Measurements from ENCODE around the gene CD81.

Gene CD81

GRCh38 chr11:2400762-2401435 is 23.8 kb downstream of the CD81 start:
- Mint-ChIP-seq H3K4me1 (peaks cover 5% of the 10 kb centered on the region), H3K4me3 (peak overlapping the region; percentile 91 to 98 (median 95)), H3K36me3 (ENCODE audit: low read depth) (peaks cover 12% of the 10 kb centered on the region), H3K27ac (peak overlapping the region; percentile 85 to 98 (median 94)), H3K9me3 (no peaks in the 10 kb centered on the region), H3K27me3 (ENCODE audit: low read depth) (no peaks in the 10 kb centered on the region)
- TF ChIP-seq, protein P1, sequence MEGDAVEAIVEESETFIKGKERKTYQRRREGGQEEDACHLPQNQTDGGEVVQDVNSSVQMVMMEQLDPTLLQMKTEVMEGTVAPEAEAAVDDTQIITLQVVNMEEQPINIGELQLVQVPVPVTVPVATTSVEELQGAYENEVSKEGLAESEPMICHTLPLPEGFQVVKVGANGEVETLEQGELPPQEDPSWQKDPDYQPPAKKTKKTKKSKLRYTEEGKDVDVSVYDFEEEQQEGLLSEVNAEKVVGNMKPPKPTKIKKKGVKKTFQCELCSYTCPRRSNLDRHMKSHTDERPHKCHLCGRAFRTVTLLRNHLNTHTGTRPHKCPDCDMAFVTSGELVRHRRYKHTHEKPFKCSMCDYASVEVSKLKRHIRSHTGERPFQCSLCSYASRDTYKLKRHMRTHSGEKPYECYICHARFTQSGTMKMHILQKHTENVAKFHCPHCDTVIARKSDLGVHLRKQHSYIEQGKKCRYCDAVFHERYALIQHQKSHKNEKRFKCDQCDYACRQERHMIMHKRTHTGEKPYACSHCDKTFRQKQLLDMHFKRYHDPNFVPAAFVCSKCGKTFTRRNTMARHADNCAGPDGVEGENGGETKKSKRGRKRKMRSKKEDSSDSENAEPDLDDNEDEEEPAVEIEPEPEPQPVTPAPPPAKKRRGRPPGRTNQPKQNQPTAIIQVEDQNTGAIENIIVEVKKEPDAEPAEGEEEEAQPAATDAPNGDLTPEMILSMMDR (IDR thresholded peaks at IDR 0.05; ENCODE audit: unreplicated experiment in 3 of 3): no peak

- peak overlapping the region; percentile 33 to 94 (median 81) for H3K27ac Mint-ChIP-seq
- H3K4me3 Mint-ChIP-seq: peak overlapping the region; percentile 91 to 98 (median 95)
- peaks cover 12% of the 10 kb centered on the region for H3K36me3 Mint-ChIP-seq (ENCODE audit: low read depth)
- H3K4me1 Mint-ChIP-seq: peaks cover 5% of the 10 kb centered on the region
- H3K9me3 Mint-ChIP-seq: no peaks in the 10 kb centered on the region
- H3K27me3 Mint-ChIP-seq (ENCODE audit: low read depth): no peaks in the 10 kb centered on the region
- TF ChIP-seq, protein P1 (IDR thresholded peaks at IDR 0.05; ENCODE audit: unreplicated experiment in 3 of 3): no peak
Measured at GRCh38 chr11:2401436-2401984, 24.4 kb downstream of the CD81 start.

- Mint-ChIP-seq H3K4me1 (peaks cover 5% of the 10 kb centered on the region), H3K9me3 (no peaks in the 10 kb centered on the region), H3K27me3 (ENCODE audit: low read depth) (no peaks in the 10 kb centered on the region), H3K36me3 (ENCODE audit: low read depth) (peaks cover 8% of the 10 kb centered on the region), H3K27ac (no peak overlapping the region), H3K4me3 (peak overlapping the region; percentile 91 to 98 (median 95))
- TF ChIP-seq, protein P1 (IDR thresholded peaks at IDR 0.05; ENCODE audit: unreplicated experiment in 3 of 3): no peak
Measured at GRCh38 chr11:2402106-2402505, 25.0 kb downstream of the CD81 start.

GRCh38 chr11:2402890-2403645 is 26.0 kb downstream of the CD81 start:
- H3K4me1 Mint-ChIP-seq: peaks cover 5% of the 10 kb centered on the region
- TF ChIP-seq, protein P1 (IDR thresholded peaks at IDR 0.05; ENCODE audit: unreplicated experiment in 3 of 3): no peak
- no peaks in the 10 kb centered on the region for H3K27me3 Mint-ChIP-seq (ENCODE audit: low read depth)
- peak overlapping the region; percentile 91 to 98 (median 95) for H3K4me3 Mint-ChIP-seq
- H3K36me3 Mint-ChIP-seq (ENCODE audit: low read depth): no peaks in the 10 kb centered on the region
- H3K27ac Mint-ChIP-seq: no peak overlapping the region
- H3K9me3 Mint-ChIP-seq: no peaks in the 10 kb centered on the region

DNA sequence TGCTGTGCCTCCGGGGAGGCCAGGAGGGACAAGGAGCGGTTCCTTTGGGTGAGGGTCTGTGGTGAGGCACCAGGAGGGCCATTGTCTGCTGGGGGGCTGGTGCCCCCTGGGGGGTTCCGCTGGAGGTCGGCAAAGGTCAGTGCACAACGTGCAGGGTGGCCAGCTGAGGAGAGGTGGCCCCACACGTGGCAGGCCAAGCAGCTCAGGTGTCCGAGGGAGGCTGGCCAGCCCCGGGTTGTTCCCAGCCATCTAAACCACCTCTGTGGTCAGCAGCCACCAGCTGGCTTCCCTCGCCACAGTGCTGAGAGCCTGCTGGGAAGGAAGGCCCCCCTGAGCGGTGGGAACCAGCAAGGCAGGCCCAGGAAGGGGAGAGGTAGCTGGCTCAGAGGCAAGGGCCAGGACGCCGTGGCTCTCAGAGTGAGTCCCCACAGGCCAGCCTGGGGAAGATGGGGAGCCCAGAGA is 27.7 kb downstream of the CD81 start:
- TF ChIP-seq, protein P1 (IDR thresholded peaks at IDR 0.05; ENCODE audit: unreplicated experiment in 3 of 3): no peak

More for the DNA sequence above, 27.7 kb downstream of the CD81 start:
- Mint-ChIP-seq H3K9me3 (no peaks in the 10 kb centered on the region), H3K27me3 (ENCODE audit: low read depth) (no peaks in the 10 kb centered on the region), H3K4me1 (peaks cover 19% of the 10 kb centered on the region), H3K36me3 (ENCODE audit: low read depth) (no peaks in the 10 kb centered on the region), H3K4me3 (no peak overlapping the region), H3K27ac (peak overlapping the region; percentile 29 to 84 (median 73))

All from nephron (organoid).